ENCODE measurements around the gene C16orf74. TPM values are rescaled to one million over a fixed set of nuclear protein-coding genes. Genes with fewer than 3 reads are reported as not detected.

C16orf74 gene
- total RNA-seq, 4 donors from 2014 or later = 11.0 to 13.0 (median 11.4) TPM

DNA sequence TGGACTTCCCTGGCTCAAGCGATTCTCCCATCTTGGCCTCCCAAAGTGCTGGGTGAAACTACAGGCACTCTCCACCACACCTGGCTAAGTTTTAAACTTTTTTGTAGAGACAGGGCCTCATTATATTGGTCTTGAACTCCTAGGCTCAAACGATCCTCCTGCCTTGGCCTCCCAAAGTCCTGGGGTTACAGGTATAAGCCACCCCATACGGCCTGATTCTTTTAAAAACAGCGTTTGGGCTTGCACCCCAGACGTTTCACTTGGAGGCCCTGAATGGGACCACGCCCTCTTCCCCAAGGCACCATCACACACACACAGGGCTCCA lies 32.8 kb downstream of the C16orf74 start:
- H3K9me3 ChIP-seq = no peaks in the 10 kb centered on the region
- TF ChIP-seq EP300 (IDR thresholded peaks at IDR 0.05) (no peak), POLR2AphosphoS5 (IDR thresholded peaks at IDR 0.05) (no peak), POLR2A (IDR thresholded peaks at IDR 0.05) (no peak)
- TF ChIP-seq, protein P1, sequence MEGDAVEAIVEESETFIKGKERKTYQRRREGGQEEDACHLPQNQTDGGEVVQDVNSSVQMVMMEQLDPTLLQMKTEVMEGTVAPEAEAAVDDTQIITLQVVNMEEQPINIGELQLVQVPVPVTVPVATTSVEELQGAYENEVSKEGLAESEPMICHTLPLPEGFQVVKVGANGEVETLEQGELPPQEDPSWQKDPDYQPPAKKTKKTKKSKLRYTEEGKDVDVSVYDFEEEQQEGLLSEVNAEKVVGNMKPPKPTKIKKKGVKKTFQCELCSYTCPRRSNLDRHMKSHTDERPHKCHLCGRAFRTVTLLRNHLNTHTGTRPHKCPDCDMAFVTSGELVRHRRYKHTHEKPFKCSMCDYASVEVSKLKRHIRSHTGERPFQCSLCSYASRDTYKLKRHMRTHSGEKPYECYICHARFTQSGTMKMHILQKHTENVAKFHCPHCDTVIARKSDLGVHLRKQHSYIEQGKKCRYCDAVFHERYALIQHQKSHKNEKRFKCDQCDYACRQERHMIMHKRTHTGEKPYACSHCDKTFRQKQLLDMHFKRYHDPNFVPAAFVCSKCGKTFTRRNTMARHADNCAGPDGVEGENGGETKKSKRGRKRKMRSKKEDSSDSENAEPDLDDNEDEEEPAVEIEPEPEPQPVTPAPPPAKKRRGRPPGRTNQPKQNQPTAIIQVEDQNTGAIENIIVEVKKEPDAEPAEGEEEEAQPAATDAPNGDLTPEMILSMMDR (IDR thresholded peaks at IDR 0.05) = no peak
- 31% methylated on average over 6 of the region's 6 CpGs for WGBS
- H3K4me3 ChIP-seq = no peak overlapping the region
- no peaks in the 10 kb centered on the region for H3K27me3 ChIP-seq
- no peak overlapping the region for H3K27ac ChIP-seq
- H3K4me1 ChIP-seq = peaks cover 33% of the 10 kb centered on the region
- H3K36me3 ChIP-seq = no peaks in the 10 kb centered on the region
- DNase-seq (ENCODE audit: low spot score in 2 of 2) = no peak

DNA sequence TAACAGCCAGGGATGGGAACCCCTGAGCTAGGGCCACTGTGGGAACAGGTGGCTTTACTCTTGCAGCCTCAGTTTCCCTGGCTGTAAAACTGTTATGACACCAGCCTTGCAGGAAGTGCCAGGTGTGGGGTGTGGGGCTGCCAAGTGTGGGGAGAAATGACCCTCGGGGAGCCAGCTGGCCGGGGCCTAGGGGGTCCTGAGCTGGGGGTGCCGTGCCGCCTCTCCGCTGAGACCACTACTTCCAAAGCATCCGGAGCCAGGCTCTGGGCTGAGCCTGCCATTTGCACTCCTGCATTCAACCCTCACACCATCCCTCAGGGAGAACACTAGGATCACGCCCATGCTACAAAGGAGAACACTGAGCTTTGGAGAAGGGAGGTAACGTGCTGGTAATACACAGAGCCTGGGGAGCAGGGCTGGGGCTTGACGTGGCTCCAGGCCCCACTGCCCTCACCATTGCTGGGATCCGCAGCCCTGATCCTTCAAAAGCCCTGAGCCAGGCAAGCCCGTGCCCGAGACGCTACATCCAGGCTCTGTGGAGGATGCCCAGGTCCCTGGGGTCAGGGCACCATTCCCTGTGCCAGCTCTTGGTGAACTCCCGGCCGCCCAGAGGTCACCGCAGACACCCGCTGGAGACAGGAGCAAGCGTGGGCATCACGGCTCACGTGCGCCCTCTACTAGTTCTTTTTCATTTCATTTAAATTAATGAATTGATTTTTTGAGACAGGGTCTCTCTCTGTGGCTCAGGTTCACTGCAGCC lies 33.3 kb downstream of the C16orf74 start:
- no peak overlapping the region for H3K4me3 ChIP-seq
- 33% methylated on average over 18 of the region's 21 CpGs for WGBS
- H3K9me3 ChIP-seq = no peaks in the 10 kb centered on the region
- H3K36me3 ChIP-seq = no peaks in the 10 kb centered on the region
- no peak overlapping the region for H3K27ac ChIP-seq
- no peak for TF ChIP-seq EP300 (IDR thresholded peaks at IDR 0.05)
- TF ChIP-seq, protein P1 (IDR thresholded peaks at IDR 0.05) = peak; percentile 38 to 67
- TF ChIP-seq POLR2AphosphoS5 (IDR thresholded peaks at IDR 0.05) = no peak
- no peak for TF ChIP-seq POLR2A (IDR thresholded peaks at IDR 0.05)
- no peaks in the 10 kb centered on the region for H3K27me3 ChIP-seq
- peaks cover 33% of the 10 kb centered on the region for H3K4me1 ChIP-seq
- DNase-seq (ENCODE audit: low spot score in 2 of 2) = peak; percentile 72 to 89

DNA sequence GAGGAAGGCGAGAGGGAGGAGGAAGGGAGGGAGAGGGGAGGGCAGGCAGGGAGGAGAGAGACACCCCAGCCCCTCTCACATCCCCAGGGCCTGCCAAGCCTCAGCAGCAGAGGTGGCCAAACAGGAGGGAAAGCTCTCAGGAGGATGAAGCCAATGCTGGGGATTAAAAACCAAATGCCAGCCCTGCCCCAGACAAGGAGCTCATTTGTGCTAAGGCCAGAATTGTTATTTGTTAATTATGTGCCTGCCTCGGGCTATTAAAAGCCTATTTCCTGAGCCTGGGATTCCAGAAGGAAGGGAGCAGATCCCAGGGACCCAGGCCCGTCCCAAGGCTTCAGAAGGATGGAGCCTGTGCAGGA lies 34.2 kb downstream of the C16orf74 start:
- no peak overlapping the region for H3K27ac ChIP-seq
- H3K9me3 ChIP-seq = no peaks in the 10 kb centered on the region
- H3K36me3 ChIP-seq = no peaks in the 10 kb centered on the region
- H3K4me1 ChIP-seq = peaks cover 33% of the 10 kb centered on the region
- WGBS = 31% methylated on average over 3 of the region's 3 CpGs
- no peak overlapping the region for H3K4me3 ChIP-seq
- TF ChIP-seq, protein P1 (IDR thresholded peaks at IDR 0.05) = no peak
- TF ChIP-seq POLR2A (IDR thresholded peaks at IDR 0.05) = no peak
- DNase-seq (ENCODE audit: low spot score in 2 of 2) = no peak
- H3K27me3 ChIP-seq = no peaks in the 10 kb centered on the region

DNA sequence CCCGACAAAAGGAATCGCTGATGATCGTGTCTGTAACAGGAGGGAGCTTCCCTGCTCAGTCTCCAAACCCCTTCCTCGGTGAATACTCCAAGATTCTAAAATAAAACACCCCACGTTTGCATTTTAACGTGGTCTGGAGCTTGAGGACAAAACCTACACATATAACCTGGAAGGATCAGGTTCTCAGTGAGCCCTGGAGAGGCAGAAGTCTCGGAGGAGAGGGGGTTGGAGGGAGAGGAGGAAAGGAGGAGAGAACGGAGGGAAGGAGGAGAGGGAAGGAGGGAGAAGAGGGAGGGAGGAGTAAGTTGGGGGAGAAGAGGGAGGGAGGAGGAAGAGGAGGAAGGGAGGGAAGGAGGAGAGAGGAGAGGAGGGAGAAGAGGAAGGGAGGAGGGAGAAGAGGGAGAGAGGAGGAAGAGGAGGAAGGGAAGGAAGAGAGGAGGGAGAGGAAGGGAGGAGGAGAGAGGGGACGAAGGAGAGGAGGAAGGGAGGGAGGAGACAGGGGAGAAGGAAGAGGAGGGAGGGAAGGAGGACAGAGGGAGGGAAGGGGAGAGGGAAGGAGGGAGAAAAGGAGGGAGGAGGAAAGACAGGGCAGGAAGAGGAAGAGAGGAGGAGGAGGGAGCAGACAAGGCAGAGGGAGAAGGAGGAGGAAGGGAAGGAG lies 34.7 kb downstream of the C16orf74 start:
- no peaks in the 10 kb centered on the region for H3K36me3 ChIP-seq
- H3K4me3 ChIP-seq = no peak overlapping the region
- no peak overlapping the region for H3K27ac ChIP-seq
- WGBS = 16% methylated on average over 9 of the region's 9 CpGs
- peaks cover 33% of the 10 kb centered on the region for H3K4me1 ChIP-seq
- no peak for DNase-seq (ENCODE audit: low spot score in 2 of 2)
- H3K9me3 ChIP-seq = no peaks in the 10 kb centered on the region
- no peak for TF ChIP-seq EP300 (IDR thresholded peaks at IDR 0.05)
- no peak for TF ChIP-seq POLR2A (IDR thresholded peaks at IDR 0.05)
- TF ChIP-seq, protein P1 (IDR thresholded peaks at IDR 0.05) = no peak
- no peaks in the 10 kb centered on the region for H3K27me3 ChIP-seq

DNA sequence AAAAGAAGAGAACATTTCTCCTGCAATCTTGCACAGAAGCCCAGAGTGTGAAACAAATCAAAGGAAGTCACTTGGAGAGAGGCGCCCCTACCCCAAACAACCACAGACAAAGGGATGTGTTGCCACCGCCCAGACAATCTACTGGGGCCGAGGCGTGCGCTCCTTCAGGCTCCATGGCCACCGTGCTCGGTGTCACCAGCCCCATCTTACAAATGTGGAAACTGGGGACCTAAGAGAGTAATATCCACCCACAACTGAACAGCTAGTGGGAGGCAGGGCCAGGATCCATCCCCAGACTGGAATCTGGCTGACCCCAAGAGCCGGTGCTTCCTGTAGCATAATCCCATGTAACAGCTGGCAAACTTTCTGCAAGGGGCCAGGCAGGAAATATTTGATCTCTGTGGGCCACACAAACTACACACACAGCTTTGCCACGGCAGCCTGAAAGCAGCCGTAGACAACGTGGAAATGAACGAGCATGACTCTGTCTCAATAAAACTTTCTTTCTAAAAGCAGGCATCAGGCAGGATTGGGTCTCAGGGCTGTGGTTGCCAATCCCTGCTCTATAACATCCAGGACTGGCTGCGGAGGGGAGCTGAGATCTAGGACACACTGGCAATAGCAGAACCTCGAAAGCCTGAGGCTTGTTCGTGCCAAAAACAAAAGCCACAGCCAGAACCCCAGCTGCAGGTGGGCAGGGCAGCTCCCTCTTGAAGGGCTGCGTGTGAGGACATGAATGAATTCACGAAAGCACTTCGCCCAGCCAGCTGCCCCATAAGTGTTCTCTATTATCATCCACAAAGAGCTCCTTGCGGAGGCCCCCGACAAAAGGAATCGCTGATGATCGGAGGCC lies 35.5 kb downstream of the C16orf74 start:
- Histone ChIP-seq H3K27me3 (no peaks in the 10 kb centered on the region), H3K4me3 (no peak overlapping the region), H3K36me3 (no peaks in the 10 kb centered on the region), H3K9me3 (no peaks in the 10 kb centered on the region), H3K27ac (no peak overlapping the region), H3K4me1 (peaks cover 33% of the 10 kb centered on the region)
- TF ChIP-seq, protein P1 (IDR thresholded peaks at IDR 0.05) = no peak
- TF ChIP-seq POLR2AphosphoS5 (IDR thresholded peaks at IDR 0.05) = no peak
- no peak for TF ChIP-seq POLR2A (IDR thresholded peaks at IDR 0.05)
- TF ChIP-seq EP300 (IDR thresholded peaks at IDR 0.05) = no peak
- WGBS = 41% methylated on average over 21 of the region's 22 CpGs
- no peak for DNase-seq (ENCODE audit: low spot score in 2 of 2)
